ENCODE data around the gene KRTAP10-3. TPM values are rescaled to one million over a fixed set of nuclear protein-coding genes. Genes with fewer than 3 reads are reported as not detected.
A peak's percentile ranks its signal among the peaks of the same experiment; 100 is the strongest.

KRTAP10-3 gene
- not detected in 2 replicates for total RNA-seq (2014; rRNA removed; shearing (Covaris generic))
- polyA plus RNA-seq (2016; fragmentation: Nextera tagmentation; extraction: Ambion mirVana) = not detected in 2 replicates
- long read RNA-seq = 0 reads

GRCh38 chr21:44558695-44559094 is at the start of gene KRTAP10-3:
Gene KRTAP10-3, minus strand, starts transcription at chr21:44558795. Its CDS starts 80 bp downstream, at chr21:44558715.
- H3K4me3 ChIP-seq = no peak within 1 kb of the TSS
- TF ChIP-seq ZNF462 (CRISPR knock-in tag; IDR thresholded peaks at IDR 0.05) (no peak), POLR2AphosphoS5 (IDR thresholded peaks at IDR 0.05; ENCODE audit: low read depth) (no peak), JUNB (IDR thresholded peaks at IDR 0.05; ENCODE audit: unreplicated experiment) (no peak), ZNF114 (CRISPR knock-in tag; IDR thresholded peaks at IDR 0.05) (no peak), NANOG (IDR thresholded peaks at IDR 0.05; ENCODE audit: borderline replicate concordance) (no peak), STAT1 (IDR thresholded peaks at IDR 0.05; ENCODE audit: unreplicated experiment) (no peak), CREB1 (CRISPR knock-in tag; IDR thresholded peaks at IDR 0.05; ENCODE audit: low read depth) (no peak), CTCF (conservative IDR thresholded peaks at IDR 0.05; ENCODE audit: low read depth in 2 of 2) (no peak), ZNF331 (CRISPR knock-in tag; IDR thresholded peaks at IDR 0.05; ENCODE audit: low read depth) (no peak), ETS1 (IDR thresholded peaks at IDR 0.05) (no peak), REST (IDR thresholded peaks at IDR 0.05; ENCODE audit: unreplicated experiment) (no peak), EZH2 (IDR thresholded peaks at IDR 0.05; ENCODE audit: low read depth, unreplicated experiment) (no peak), EZH2phosphoT487 (IDR thresholded peaks at IDR 0.05; ENCODE audit: unreplicated experiment) (no peak)
- Mint-ChIP-seq H3K4me1 (peaks cover 13% of the 10 kb centered on the region), H3K9me3 (no peaks in the 10 kb centered on the region), H3K27me3 (ENCODE audit: insufficient read depth, low read depth, poor library complexity) (peaks cover 4% of the 10 kb centered on the region), H3K36me3 (ENCODE audit: low read depth) (no peaks in the 10 kb centered on the region; the same call in 2 of the 3 replicates), H3K27ac (no peak within 1 kb of the TSS), H3K4me3 (no peak within 1 kb of the TSS)
- H3K4me1 ChIP-seq (ENCODE audit: insufficient read depth) = 0 out of 2 replicates have a peak, but pooled peaks cover 3% of the 10 kb centered on the region
- no peaks in the 10 kb centered on the region for H3K36me3 ChIP-seq (ENCODE audit: insufficient read depth)
- H4K20me1 ChIP-seq (replicated peaks; ENCODE audit: insufficient read depth) = no peaks in the 10 kb centered on the region
- peak within 1 kb of the TSS; percentile 63; the same call in 1 of the 2 replicates for H2AFZ ChIP-seq
- no peak within 1 kb of the TSS for H3K27ac ChIP-seq (ENCODE audit: low read depth)
- H3F3A ChIP-seq (replicated peaks; ENCODE audit: low read depth) = 0 out of 2 replicates have a peak, but pooled peaks cover 2% of the 10 kb centered on the region
- no peaks in the 10 kb centered on the region for H3K79me2 ChIP-seq (replicated peaks; ENCODE audit: insufficient read depth)
- no peak for DNase-seq (ENCODE audit: low spot score)
- H3K4me2 ChIP-seq = no peak within 1 kb of the TSS
- H3K9me2 ChIP-seq (ENCODE audit: insufficient read depth) = no peaks in the 10 kb centered on the region
- no peak for ATAC-seq
- no peaks in the 10 kb centered on the region for H3K27me3 ChIP-seq (ENCODE audit: insufficient read depth)

All from GM23338 (cell line).